Stimulated activated CD4-positive, alpha-beta T cell treated with anti-CD3 and anti-CD28 coated beads, Interleukin-12 subunit alpha, Interleukin-12 subunit beta, amount 100 ng/mL, for 4 hours (primary cell): Measurements from ENCODE around the gene PIK3R2.
"Not testable (repeated sequence)": the region's sequence is repeated elsewhere in the genome, so short reads cannot be mapped to it uniquely, and the experiment has no call there.

Experiments
- DNase-seq: peaks from one replicate; pipeline ENCODE4 v3.0.0-alpha.2; 2020

Gene PIK3R2

GRCh38 chr19:18205200-18205892 lies 52.4 kb downstream of the PIK3R2 start:
- DNase-seq: peak; percentile 43

GRCh38 chr19:18206018-18206417 lies 53.1 kb downstream of the PIK3R2 start:
- DNase-seq: no peak

GRCh38 chr19:18208098-18208951 lies 55.4 kb downstream of the PIK3R2 start:
- peak; percentile 56 for DNase-seq

GRCh38 chr19:18209912-18210311 lies 56.9 kb downstream of the PIK3R2 start:
- not testable (repeated sequence) for DNase-seq

- DNase-seq: no peak
These were observed 58.7 kb downstream of the PIK3R2 start for GRCh38 chr19:18211683-18212082.

GRCh38 chr19:18214779-18215433 lies 61.9 kb downstream of the PIK3R2 start:
- no peak for DNase-seq

- no peak for DNase-seq
These were observed 63.8 kb downstream of the PIK3R2 start for GRCh38 chr19:18216789-18217188.

- no peak for DNase-seq
These were observed 65.2 kb downstream of the PIK3R2 start for GRCh38 chr19:18218159-18218558.

GRCh38 chr19:18218600-18218999 lies 65.6 kb downstream of the PIK3R2 start:
- no peak for DNase-seq
